Colonic mucosa (tissue), 4 donors: ENCODE data around the gene APOO. TPM values are rescaled to one million over a fixed set of nuclear protein-coding genes. Genes with fewer than 3 reads are reported as not detected.

ENCODE experiments used
- DNase-seq: peaks from one replicate; pipeline ENCODE4 v3.0.0-alpha.2; 2020
- H3K27ac ChIP-seq: fragments of 200-600 bp; one replicate; pipeline ENCODE4 v1.8.0; 2021
- H3K27me3 ChIP-seq: fragments of 200-600 bp; one replicate; pipeline ENCODE4 v1.8.0; 2021
- H3K36me3 ChIP-seq: fragments of 200-600 bp; one replicate; pipeline ENCODE4 v1.8.0; 2021
- H3K4me1 ChIP-seq: fragments of 200-600 bp; one replicate; pipeline ENCODE4 v1.8.0; 2021; ENCODE audit warnings: mild to moderate bottlenecking
- H3K4me3 ChIP-seq: fragments of 200-600 bp; one replicate; pipeline ENCODE4 v1.8.0; 2021
- H3K9ac ChIP-seq, 2 donors: one replicate each; pipeline ENCODE4 v1.7.0; 2013; ENCODE audit warnings: control low read depth in 2 of 2, low read depth in 2 of 2, low read length in 2 of 2
- H3K9me3 ChIP-seq: fragments of 200-600 bp; one replicate; pipeline ENCODE4 v1.8.0; 2021
- intact Hi-C: fragments of 100-400 bp; cut with DNase I; formaldehyde crosslinking; loops from one replicate; pipeline ENCODE4 v1.14.1; 2022
- total RNA-seq, 2 donors: library from RNA; stranded (reverse); fragmentation: NEBNext Ultra II Directional in 1 of 2; extraction: Animal tissue kit (Norgen Biotek cat#: 25700) in 1 of 2; gene quantifications; one replicate each; pipeline ENCODE4 v1.2.1, GENCODE V29; 2021
- TF ChIP-seq, protein P1 (sequence below): fragments of 200-600 bp; IDR thresholded peaks from one replicate; pipeline ENCODE4 v1.8.0; 2022; ENCODE audit warnings: antibody characterized with exemption, mild to moderate bottlenecking
- donor health status: healthy.
- donor health status: DM: no; HTN: no; CAD: no.
- donor health status: DM: no; HTN: no; CAD: no.

Gene APOO
- total RNA-seq, 2 donors from 2014 or later, result 36.3 to 38.9 TPM

DNA sequence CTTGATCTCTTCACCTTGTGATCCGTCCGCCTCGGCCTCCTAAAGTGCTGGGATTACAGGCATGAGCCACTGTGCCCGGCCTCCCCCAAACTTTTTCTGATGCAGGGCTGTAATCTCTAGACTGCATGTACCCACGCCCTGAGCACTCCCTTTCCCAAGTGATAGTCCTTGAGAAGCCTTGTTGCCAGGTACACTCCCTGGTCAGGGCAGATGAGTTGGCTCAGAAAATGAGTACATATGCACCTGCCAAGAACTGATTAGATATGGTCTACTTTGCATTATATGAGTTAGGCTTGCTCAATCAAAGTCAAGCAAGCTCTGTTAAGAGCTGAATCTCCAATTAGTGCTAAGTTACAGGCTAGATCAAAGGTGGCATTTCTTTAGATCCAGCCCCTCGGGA is 20.3 kb downstream of the APOO start:
- Histone ChIP-seq H3K4me1 (no peaks in the 10 kb centered on the region), H3K9ac (no peak overlapping the region), H3K9me3 (no peaks in the 10 kb centered on the region), H3K27ac (peak overlapping the region; percentile 50), H3K36me3 (no peaks in the 10 kb centered on the region), H3K4me3 (no peak overlapping the region), H3K27me3 (no peaks in the 10 kb centered on the region)
- peak; percentile 66 for DNase-seq
- intact Hi-C loops, result no loop called here
- TF ChIP-seq, protein P1, sequence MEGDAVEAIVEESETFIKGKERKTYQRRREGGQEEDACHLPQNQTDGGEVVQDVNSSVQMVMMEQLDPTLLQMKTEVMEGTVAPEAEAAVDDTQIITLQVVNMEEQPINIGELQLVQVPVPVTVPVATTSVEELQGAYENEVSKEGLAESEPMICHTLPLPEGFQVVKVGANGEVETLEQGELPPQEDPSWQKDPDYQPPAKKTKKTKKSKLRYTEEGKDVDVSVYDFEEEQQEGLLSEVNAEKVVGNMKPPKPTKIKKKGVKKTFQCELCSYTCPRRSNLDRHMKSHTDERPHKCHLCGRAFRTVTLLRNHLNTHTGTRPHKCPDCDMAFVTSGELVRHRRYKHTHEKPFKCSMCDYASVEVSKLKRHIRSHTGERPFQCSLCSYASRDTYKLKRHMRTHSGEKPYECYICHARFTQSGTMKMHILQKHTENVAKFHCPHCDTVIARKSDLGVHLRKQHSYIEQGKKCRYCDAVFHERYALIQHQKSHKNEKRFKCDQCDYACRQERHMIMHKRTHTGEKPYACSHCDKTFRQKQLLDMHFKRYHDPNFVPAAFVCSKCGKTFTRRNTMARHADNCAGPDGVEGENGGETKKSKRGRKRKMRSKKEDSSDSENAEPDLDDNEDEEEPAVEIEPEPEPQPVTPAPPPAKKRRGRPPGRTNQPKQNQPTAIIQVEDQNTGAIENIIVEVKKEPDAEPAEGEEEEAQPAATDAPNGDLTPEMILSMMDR, result no peak

DNA sequence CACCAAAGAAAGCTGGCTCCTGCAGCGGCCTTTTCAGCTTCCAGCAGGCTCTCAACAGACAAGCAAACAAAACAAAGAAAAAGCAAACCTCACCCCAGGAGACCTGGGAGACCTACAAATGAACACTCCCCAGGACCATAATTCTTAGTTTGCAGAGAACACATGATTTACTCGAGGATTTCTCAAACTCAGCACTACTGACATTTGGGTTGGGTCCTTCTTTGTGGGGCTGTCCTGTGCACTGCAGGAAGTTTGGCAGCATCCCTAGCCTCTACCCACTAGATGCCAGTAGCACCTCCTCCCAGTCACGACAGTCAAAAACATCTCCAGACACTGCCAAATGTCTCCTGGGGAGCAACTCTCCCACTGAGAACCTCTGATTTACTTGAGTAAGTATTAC is 21.9 kb downstream of the APOO start:
- DNase-seq, result no peak
- Histone ChIP-seq H3K36me3 (no peaks in the 10 kb centered on the region), H3K9me3 (no peaks in the 10 kb centered on the region), H3K9ac (no peak overlapping the region), H3K4me1 (no peaks in the 10 kb centered on the region), H3K27me3 (no peaks in the 10 kb centered on the region), H3K27ac (no peak overlapping the region), H3K4me3 (no peak overlapping the region)
- intact Hi-C loops, result no loop called here
- TF ChIP-seq, protein P1, result no peak

GRCh38 chrX:23884427-23885024 is 23.2 kb downstream of the APOO start:
- no peaks in the 10 kb centered on the region for H3K36me3 ChIP-seq
- intact Hi-C loops, result no loop called here
- no peak overlapping the region for H3K4me3 ChIP-seq
- no peaks in the 10 kb centered on the region for H3K9me3 ChIP-seq
- no peak overlapping the region for H3K9ac ChIP-seq
- no peak for DNase-seq
- H3K27ac ChIP-seq, result no peak overlapping the region
- TF ChIP-seq, protein P1, result no peak
- H3K4me1 ChIP-seq, result peaks cover 6% of the 10 kb centered on the region
- no peaks in the 10 kb centered on the region for H3K27me3 ChIP-seq

GRCh38 chrX:23883737-23884354 is 23.9 kb downstream of the APOO start:
- Histone ChIP-seq H3K4me3 (no peak overlapping the region), H3K4me1 (peaks cover 8% of the 10 kb centered on the region), H3K9me3 (no peaks in the 10 kb centered on the region), H3K27ac (peak overlapping the region; percentile 48), H3K36me3 (no peaks in the 10 kb centered on the region), H3K27me3 (no peaks in the 10 kb centered on the region), H3K9ac (no peak overlapping the region)
- TF ChIP-seq, protein P1, result no peak
- intact Hi-C loops, result no loop called here
- peak; percentile 32 for DNase-seq

DNA sequence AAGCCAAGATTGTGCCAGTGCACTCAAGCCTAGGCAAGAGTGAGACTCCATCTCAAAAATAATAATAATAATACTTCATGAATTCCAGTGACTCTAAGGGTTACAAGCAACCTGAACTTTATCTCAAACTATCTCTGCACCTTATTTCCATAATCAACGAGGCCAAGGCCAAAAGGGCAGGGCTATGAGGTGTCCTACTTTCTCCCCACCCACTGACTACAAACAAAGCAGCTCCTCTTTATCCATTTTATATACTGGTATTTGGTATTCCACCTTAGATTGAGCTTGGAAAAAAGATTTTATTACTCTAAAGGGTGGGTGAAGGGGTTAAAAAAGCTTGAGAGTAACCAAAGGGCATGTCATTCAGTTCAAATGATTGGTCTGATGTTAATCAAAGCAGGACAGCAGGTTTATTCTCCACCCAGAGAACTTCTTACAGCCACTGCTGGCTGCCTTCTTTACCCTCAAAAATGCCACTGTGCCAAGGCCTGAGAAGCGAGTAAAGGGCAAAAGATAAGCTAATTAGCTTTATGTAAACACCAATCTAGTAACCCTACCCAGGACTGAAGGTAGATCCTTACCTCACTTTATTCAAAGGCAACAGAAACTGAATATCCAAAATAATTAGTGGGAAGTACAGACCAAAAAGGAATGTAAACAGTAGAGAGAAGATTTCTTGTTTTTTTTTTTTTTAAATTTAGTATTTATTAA is 28.2 kb downstream of the APOO start:
- TF ChIP-seq, protein P1, result no peak
- Histone ChIP-seq H3K36me3 (no peaks in the 10 kb centered on the region), H3K9me3 (no peaks in the 10 kb centered on the region), H3K4me3 (no peak overlapping the region), H3K27me3 (no peaks in the 10 kb centered on the region), H3K4me1 (peaks cover 8% of the 10 kb centered on the region), H3K9ac (no peak overlapping the region), H3K27ac (peak overlapping the region; percentile 33)
- peak; percentile 39 for DNase-seq
- intact Hi-C loops, result no loop called here
